Colonic mucosa (tissue), 4 donors: ENCODE measurements around the gene CETP. TPM values are rescaled to one million over a fixed set of nuclear protein-coding genes. Genes with fewer than 3 reads are reported as not detected.

ENCODE experiments used
- DNase-seq: peaks from one replicate; pipeline ENCODE4 v3.0.0-alpha.2; 2020
- H3K27ac ChIP-seq: fragments of 200-600 bp; one replicate; pipeline ENCODE4 v1.8.0; 2021
- H3K27me3 ChIP-seq: fragments of 200-600 bp; one replicate; pipeline ENCODE4 v1.8.0; 2021
- H3K36me3 ChIP-seq: fragments of 200-600 bp; one replicate; pipeline ENCODE4 v1.8.0; 2021
- H3K4me1 ChIP-seq: fragments of 200-600 bp; one replicate; pipeline ENCODE4 v1.8.0; 2021; ENCODE audit warnings: mild to moderate bottlenecking
- H3K4me3 ChIP-seq: fragments of 200-600 bp; one replicate; pipeline ENCODE4 v1.8.0; 2021
- H3K9ac ChIP-seq, 2 donors: one replicate each; pipeline ENCODE4 v1.7.0; 2013; ENCODE audit warnings: control low read depth in 2 of 2, low read depth in 2 of 2, low read length in 2 of 2
- H3K9me3 ChIP-seq: fragments of 200-600 bp; one replicate; pipeline ENCODE4 v1.8.0; 2021
- CTCF ChIP-seq: fragments of 200-600 bp; IDR thresholded peaks from one replicate; pipeline ENCODE4 v1.8.0; 2022; ENCODE audit warnings: antibody characterized with exemption, mild to moderate bottlenecking
- intact Hi-C: fragments of 100-400 bp; cut with DNase I; formaldehyde crosslinking; loops from one replicate; pipeline ENCODE4 v1.14.1; 2022
- total RNA-seq, 2 donors: library from RNA; stranded (reverse); fragmentation: NEBNext Ultra II Directional in 1 of 2; extraction: Animal tissue kit (Norgen Biotek cat#: 25700) in 1 of 2; gene quantifications; one replicate each; pipeline ENCODE4 v1.2.1, GENCODE V29; 2021
- donor health status: healthy.
- donor health status: DM: no; HTN: no; CAD: no.
- donor health status: DM: no; HTN: no; CAD: no.

CETP gene
- total RNA-seq, 2 donors from 2014 or later = not detected

GRCh38 chr16:57008440-57008839, 46.7 kb downstream of the CETP start:
- H3K4me1 ChIP-seq = no peaks in the 10 kb centered on the region
- intact Hi-C loops = no loop called here
- no peak overlapping the region for H3K4me3 ChIP-seq
- no peaks in the 10 kb centered on the region for H3K36me3 ChIP-seq
- H3K27ac ChIP-seq = no peak overlapping the region
- H3K9ac ChIP-seq = no peak overlapping the region
- no peak for TF ChIP-seq CTCF
- no peaks in the 10 kb centered on the region for H3K27me3 ChIP-seq
- DNase-seq = no peak
- H3K9me3 ChIP-seq = no peaks in the 10 kb centered on the region

- H3K4me1 ChIP-seq = peaks cover 4% of the 10 kb centered on the region
- no peak for TF ChIP-seq CTCF
- no peak overlapping the region for H3K27ac ChIP-seq
These were observed 48.0 kb downstream of the CETP start for GRCh38 chr16:57009643-57010170.

GRCh38 chr16:57012353-57012752, 50.6 kb downstream of the CETP start:
- H3K27ac ChIP-seq = no peak overlapping the region
- H3K9me3 ChIP-seq = no peaks in the 10 kb centered on the region
- DNase-seq = no peak
- intact Hi-C loops = no loop called here
- peaks cover 4% of the 10 kb centered on the region for H3K4me1 ChIP-seq
- H3K9ac ChIP-seq = no peak overlapping the region
- no peak overlapping the region for H3K4me3 ChIP-seq
- no peaks in the 10 kb centered on the region for H3K36me3 ChIP-seq
- H3K27me3 ChIP-seq = no peaks in the 10 kb centered on the region
- TF ChIP-seq CTCF = no peak

More at GRCh38 chr16:57009643-57010170, 48.0 kb downstream of the CETP start:
- Histone ChIP-seq H3K27me3 (no peaks in the 10 kb centered on the region), H3K9me3 (no peaks in the 10 kb centered on the region), H3K9ac (peak overlapping the region in 1 of 2 donors; percentile 7), H3K36me3 (no peaks in the 10 kb centered on the region), H3K4me3 (no peak overlapping the region)
- no peak for DNase-seq
- intact Hi-C loops = no loop called here

DNA sequence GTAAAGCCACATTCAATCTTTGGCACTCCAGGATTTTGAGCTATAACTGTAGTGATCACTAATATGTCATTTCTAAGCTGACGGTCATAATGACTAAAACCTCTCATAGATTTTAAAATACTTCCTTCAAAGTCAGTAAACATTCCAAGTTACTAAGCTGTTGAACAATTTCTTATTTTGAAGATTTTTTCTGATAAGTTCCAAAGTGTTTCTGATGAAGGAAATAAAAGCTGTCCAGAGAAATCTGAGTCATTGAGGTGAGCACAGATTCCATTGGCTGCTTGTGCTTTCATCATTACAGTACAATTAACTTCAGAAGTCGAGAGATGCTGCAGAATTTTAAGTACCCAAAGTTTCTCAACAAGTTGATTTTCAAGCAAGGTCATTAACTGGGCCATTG, 51.5 kb downstream of the CETP start:
- Histone ChIP-seq H3K27ac (no peak overlapping the region), H3K4me3 (no peak overlapping the region), H3K27me3 (no peaks in the 10 kb centered on the region), H3K36me3 (peaks cover 6% of the 10 kb centered on the region), H3K9ac (no peak overlapping the region), H3K4me1 (peaks cover 4% of the 10 kb centered on the region), H3K9me3 (no peaks in the 10 kb centered on the region)
- DNase-seq = no peak
- intact Hi-C loops = no loop called here
- no peak for TF ChIP-seq CTCF

GRCh38 chr16:57013902-57014301, 52.2 kb downstream of the CETP start:
- no peak overlapping the region for H3K9ac ChIP-seq
- no peaks in the 10 kb centered on the region for H3K9me3 ChIP-seq
- peaks cover 4% of the 10 kb centered on the region for H3K4me1 ChIP-seq
- no peak for DNase-seq
- H3K27me3 ChIP-seq = no peaks in the 10 kb centered on the region
- H3K36me3 ChIP-seq = peaks cover 6% of the 10 kb centered on the region
- no peak overlapping the region for H3K4me3 ChIP-seq
- no peak for TF ChIP-seq CTCF
- intact Hi-C loops = no loop called here
- H3K27ac ChIP-seq = peak overlapping the region; percentile 63
